ENCODE results near the gene DHX29. TPM values are rescaled to one million over a fixed set of nuclear protein-coding genes. Genes with fewer than 3 reads are reported as not detected.

DHX29 gene
- total RNA-seq, 4 donors from 2014 or later: 33.1 to 44.6 (median 41.0) TPM

- no peak overlapping the region for H3K27ac ChIP-seq
- no peak overlapping the region for H3K4me3 ChIP-seq
- DNase-seq (no peak), ATAC-seq (no peak)
- intact Hi-C loops (cut with DNase I; ENCODE audit: low total_unique reads) (no loop called here), in situ Hi-C loops (cut with MboI; ENCODE audit: low sequenced_read_pairs in 4 of 4) (no loop called here)
- TF ChIP-seq POLR2A (IDR thresholded peaks at IDR 0.05) (no peak), CTCF (IDR thresholded peaks at IDR 0.05 in 4 of 5, conservative IDR thresholded peaks at IDR 0.05 in 1 of 5) (no peak)
- H3K27me3 ChIP-seq: peaks cover 54 to 60% (median 55%) of the 10 kb centered on the region in 3 donors
- H3K36me3 ChIP-seq: no peaks in the 10 kb centered on the region
- H3K4me1 ChIP-seq: peaks cover 0 to 6% of the 10 kb centered on the region in 2 donors
- H3K9me3 ChIP-seq: no peaks in the 10 kb centered on the region
These were observed 87.7 kb downstream of the DHX29 start for GRCh38 chr5:55219770-55220169.

- Histone ChIP-seq H3K27me3 (peaks cover 46 to 52% (median 47%) of the 10 kb centered on the region in 3 donors), H3K27ac (no peak overlapping the region), H3K4me3 (no peak overlapping the region), H3K9me3 (no peaks in the 10 kb centered on the region), H3K4me1 (peaks cover 0 to 6% of the 10 kb centered on the region in 2 donors), H3K36me3 (no peaks in the 10 kb centered on the region)
- intact Hi-C loops (cut with DNase I; ENCODE audit: low total_unique reads): no loop called here
- ATAC-seq (peak in 1 of 2 donors; percentile 82), DNase-seq (peak in 1 of 2 donors; percentile 75)
- in situ Hi-C loops (cut with MboI; ENCODE audit: low sequenced_read_pairs in 4 of 4): no loop called here
- TF ChIP-seq CTCF (IDR thresholded peaks at IDR 0.05 in 4 of 5, conservative IDR thresholded peaks at IDR 0.05 in 1 of 5) (no peak), POLR2A (IDR thresholded peaks at IDR 0.05) (no peak)
These were observed 88.5 kb downstream of the DHX29 start for GRCh38 chr5:55218967-55219366.

- no peaks in the 10 kb centered on the region for H3K27me3 ChIP-seq
These were observed 96.2 kb downstream of the DHX29 start for GRCh38 chr5:55211184-55211874.

More at GRCh38 chr5:55211184-55211874, 96.2 kb downstream of the DHX29 start:
- Histone ChIP-seq H3K36me3 (no peaks in the 10 kb centered on the region), H3K27ac (no peak overlapping the region), H3K4me3 (no peak overlapping the region), H3K4me1 (no peaks in the 10 kb centered on the region), H3K9me3 (no peaks in the 10 kb centered on the region)
- intact Hi-C loops (cut with DNase I; ENCODE audit: low total_unique reads): no loop called here
- no peak for TF ChIP-seq POLR2A (IDR thresholded peaks at IDR 0.05)
- no peak for TF ChIP-seq CTCF (IDR thresholded peaks at IDR 0.05 in 4 of 5, conservative IDR thresholded peaks at IDR 0.05 in 1 of 5)
- in situ Hi-C loops (cut with MboI; ENCODE audit: low sequenced_read_pairs in 4 of 4): no loop called here
- DNase-seq (no peak), ATAC-seq (no peak)

Other genes starting within 250 kb of the DHX29 start
- not detected for gene GZMA, start 205.0 kb downstream of the DHX29 start, total RNA-seq
- gene GPX8, start 147.5 kb downstream of the DHX29 start, total RNA-seq: 1 to 10 TPM; 2.0 to 4.0 (median 2.6) TPM
- not detected for gene CDC20B, start 134.5 kb downstream of the DHX29 start, total RNA-seq
- gene MCIDAS, start 80.4 kb downstream of the DHX29 start, total RNA-seq: not detected
- gene CCNO, start 74.1 kb downstream of the DHX29 start, total RNA-seq: not detected
- gene MTREX, start 295 bp upstream of the DHX29 start, total RNA-seq: 100 to 1,000 TPM in 2 of 4 donors, 10 to 100 TPM in 2; 92.4 to 124 (median 109) TPM
- 100 to 1,000 TPM in 1 of 4 donors, 10 to 100 TPM in 3; 79.8 to 147 (median 91.5) TPM for gene PLPP1, start 227.3 kb upstream of the DHX29 start, total RNA-seq